Vagina (tissue), 2 donors: Measurements from ENCODE around the gene SMIM11.

Experiments used
- CTCF ChIP-seq, 3 experiments: fragments of 450-650 bp in 2 of 3; fragments of 200-600 bp in 1 of 3; sonication (generic) in 1 of 3; IDR thresholded peaks; one replicate each; pipeline ENCODE4 v1.5.1; 2017 to 2019; ENCODE audit warnings: antibody characterized with exemption in 3 of 3, mild to moderate bottlenecking in 2 of 3, moderate library complexity in 2 of 3
- POLR2A ChIP-seq, 2 donors: fragments of 450-650 bp; IDR thresholded peaks; one replicate each; pipeline ENCODE4 v1.6.1; 2017; ENCODE audit warnings: antibody characterized with exemption in 2 of 2, mild to moderate bottlenecking in 2 of 2, moderate library complexity in 2 of 2
- POLR2AphosphoS5 ChIP-seq, 2 donors: sonication (generic); formaldehyde crosslinking; IDR thresholded peaks; one replicate each; pipeline ENCODE4 v1.9.0; 2017; ENCODE audit warnings: antibody characterized with exemption in 2 of 2, mild to moderate bottlenecking in 2 of 2, low read depth in 1 of 2; ENCODE audit not compliant: insufficient read depth in 1 of 2

GRCh38 chr21:34336245-34336644 is 39.1 kb upstream of the SMIM11 start:
- TF ChIP-seq POLR2AphosphoS5 (IDR thresholded peaks at IDR 0.05; ENCODE audit: insufficient read depth in 1 of 2, low read depth in 1 of 2) (no peak), CTCF (IDR thresholded peaks at IDR 0.05) (no peak), POLR2A (IDR thresholded peaks at IDR 0.05) (no peak)
